ENCODE results near the gene PLEKHA8.

- no peak for TF ChIP-seq POLR2A (IDR thresholded peaks at IDR 0.05)
- TF ChIP-seq CTCF (IDR thresholded peaks at IDR 0.05 in 8 of 11, conservative IDR thresholded peaks at IDR 0.05 in 3 of 11), result no peak
- no peak for TF ChIP-seq POLR2AphosphoS5 (IDR thresholded peaks at IDR 0.05)
Observed at GRCh38 chr7:30091491-30091912, 63.3 kb downstream of the PLEKHA8 start.
